Chondrocyte (in vitro differentiated cells): ENCODE measurements around the gene GARIN5A. TPM values are rescaled to one million over a fixed set of nuclear protein-coding genes. Genes with fewer than 3 reads are reported as not detected.

Experiments
- DNase-seq: peaks from one replicate; pipeline ENCODE4 v3.0.0; 2021; ENCODE audit warnings: mixed read lengths, low spot score
- H3K27ac Mint-ChIP-seq: one replicate; pipeline ENCODE4 v1.8.0; 2021; ENCODE audit warnings: mild to moderate bottlenecking, moderate library complexity, mixed read lengths; ENCODE audit not compliant: unreplicated experiment
- H3K27me3 Mint-ChIP-seq: 2 replicates; pipeline ENCODE4 v1.8.0; 2021; ENCODE audit warnings: low read depth, mixed read lengths
- H3K36me3 Mint-ChIP-seq: 2 replicates; pipeline ENCODE4 v1.8.0; 2021; ENCODE audit warnings: low read depth, mixed read lengths
- H3K4me1 Mint-ChIP-seq: 2 replicates; pipeline ENCODE4 v1.8.0; 2021; ENCODE audit warnings: low read depth, mild to moderate bottlenecking, mixed read lengths
- H3K4me3 Mint-ChIP-seq: one replicate; pipeline ENCODE4 v1.8.0; 2021; ENCODE audit warnings: mild to moderate bottlenecking, moderate library complexity, mixed read lengths; ENCODE audit not compliant: unreplicated experiment
- H3K9me3 Mint-ChIP-seq: 2 replicates; pipeline ENCODE4 v1.8.0; 2021; ENCODE audit warnings: low read depth, mixed read lengths
- CTCF ChIP-seq: fragments of 200-600 bp; sonication (generic); IDR thresholded peaks from 2 replicates; pipeline ENCODE4 v1.5.0; 2021; ENCODE audit warnings: antibody characterized with exemption, mild to moderate bottlenecking, moderate library complexity
- total RNA-seq: library from RNA; stranded (reverse); gene quantifications from 3 replicates; pipeline ENCODE4 v1.2.1, GENCODE V29; 2021

GARIN5A gene
- total RNA-seq, 1 donor from 2014 or later = 1.9 TPM

DNA sequence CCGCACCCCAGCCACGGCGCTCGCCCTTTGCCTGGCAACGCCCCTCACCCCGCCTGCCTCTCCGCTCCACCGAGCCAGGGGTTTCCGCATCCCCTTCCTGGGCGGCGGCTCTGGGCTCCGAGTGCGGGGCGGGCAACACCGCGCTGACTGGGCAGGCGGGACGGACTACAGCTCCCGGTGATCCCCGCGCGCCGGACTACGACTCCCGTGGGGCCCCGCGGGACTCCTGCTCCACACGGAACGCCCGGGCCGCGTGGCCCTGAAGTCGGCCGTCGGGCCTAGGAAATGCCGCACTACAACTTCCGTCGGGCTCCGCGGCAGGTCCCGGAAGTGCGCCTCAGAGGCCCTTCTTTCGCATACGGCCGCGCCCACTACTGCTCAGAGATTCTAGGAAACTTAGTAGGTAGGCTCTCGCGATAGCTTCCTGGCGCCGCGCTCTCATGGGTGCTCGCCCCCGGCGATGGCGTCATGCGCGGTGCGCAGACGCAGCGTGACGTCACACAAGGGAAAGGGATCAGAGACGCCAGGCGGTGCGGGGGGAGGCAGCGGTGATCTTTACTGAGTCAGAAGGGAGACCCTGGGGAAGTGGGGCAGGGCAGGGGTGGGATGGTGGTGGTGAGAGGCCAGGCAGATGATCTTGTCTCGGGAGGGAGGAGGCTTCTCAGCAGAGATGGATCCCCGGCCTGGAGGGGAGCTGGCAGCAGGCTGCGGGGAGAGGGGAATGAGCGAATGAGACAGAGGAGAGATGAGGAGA lies 34.6 kb upstream of the GARIN5A start, which contains the start of gene JOSD2:
Gene JOSD2, minus strand, starts transcription at position 123 of the 754 bp plus-strand sequence. CDS start 760 bp downstream, outside the sequence.
- peak within 1 kb of the TSS; percentile 95 for H3K4me3 Mint-ChIP-seq
- no peak for TF ChIP-seq CTCF
- no peaks in the 10 kb centered on the region for H3K9me3 Mint-ChIP-seq
- no peaks in the 10 kb centered on the region for H3K27me3 Mint-ChIP-seq
- peak; percentile 100 for DNase-seq
- H3K27ac Mint-ChIP-seq = peak within 1 kb of the TSS; percentile 99
- peaks cover 25% of the 10 kb centered on the region for H3K4me1 Mint-ChIP-seq
- H3K36me3 Mint-ChIP-seq = peaks cover 1% of the 10 kb centered on the region

GRCh38 chr19:50510700-50511068 lies 34.0 kb upstream of the GARIN5A start:
- Mint-ChIP-seq H3K4me3 (peak overlapping the region; percentile 95), H3K36me3 (peaks cover 1% of the 10 kb centered on the region), H3K27ac (peak overlapping the region; percentile 99), H3K4me1 (peaks cover 25% of the 10 kb centered on the region), H3K27me3 (no peaks in the 10 kb centered on the region), H3K9me3 (no peaks in the 10 kb centered on the region)
- DNase-seq = no peak
- TF ChIP-seq CTCF = no peak

DNA sequence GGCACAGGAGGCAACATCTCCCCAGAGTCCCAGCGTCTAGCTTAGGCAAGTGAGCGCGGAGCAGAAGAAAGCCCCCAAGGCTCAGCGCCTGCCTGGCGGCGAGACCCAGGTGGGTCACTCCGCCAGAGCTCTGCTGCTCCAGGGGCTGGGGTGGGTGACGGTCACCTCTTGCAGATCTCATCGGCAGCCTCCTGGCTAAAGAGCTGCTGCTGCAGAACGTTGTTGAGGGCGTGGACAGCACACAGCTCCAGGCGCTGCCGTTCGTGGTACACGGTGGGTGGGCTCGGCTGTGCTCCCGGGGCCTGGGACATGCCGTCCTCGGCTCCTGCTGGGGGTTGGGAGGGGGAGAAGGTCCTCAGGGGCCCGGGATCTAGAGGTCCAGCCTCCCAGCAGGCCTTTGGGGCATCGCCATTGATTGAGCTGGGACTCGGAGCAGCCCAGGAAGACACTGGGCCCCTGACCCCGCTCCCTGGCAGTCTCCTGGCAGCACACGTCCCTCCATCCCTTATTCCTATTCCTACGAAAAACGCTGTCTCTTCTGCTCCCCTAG lies 33.5 kb upstream of the GARIN5A start:
- Mint-ChIP-seq H3K4me1 (peaks cover 25% of the 10 kb centered on the region), H3K27me3 (no peaks in the 10 kb centered on the region), H3K9me3 (no peaks in the 10 kb centered on the region), H3K4me3 (peak overlapping the region; percentile 95), H3K36me3 (peaks cover 1% of the 10 kb centered on the region), H3K27ac (peak overlapping the region; percentile 99)
- peak; percentile 92 for DNase-seq
- no peak for TF ChIP-seq CTCF

DNA sequence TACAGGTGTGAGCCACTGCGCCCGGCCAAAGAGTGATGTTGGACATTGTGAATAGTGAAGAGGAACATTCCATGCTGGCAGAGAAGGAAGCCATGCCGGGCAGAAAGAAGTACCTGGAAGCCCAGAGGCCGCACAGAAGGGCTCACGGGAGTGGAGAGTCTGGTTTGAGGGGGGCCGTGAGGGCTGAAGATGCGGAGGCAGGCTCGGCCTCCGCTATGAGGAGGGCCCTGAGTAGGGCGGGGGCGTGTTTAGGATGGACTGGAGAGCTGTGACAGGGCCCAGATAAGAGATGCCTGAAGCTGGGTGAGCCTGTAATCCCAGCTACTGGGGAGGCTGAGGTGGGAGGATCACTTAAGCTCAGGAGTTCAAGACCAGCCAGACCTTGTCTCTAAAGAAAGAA lies 32.7 kb upstream of the GARIN5A start:
- Mint-ChIP-seq H3K4me3 (peak overlapping the region; percentile 31), H3K27ac (no peak overlapping the region), H3K9me3 (no peaks in the 10 kb centered on the region), H3K4me1 (peaks cover 25% of the 10 kb centered on the region), H3K27me3 (no peaks in the 10 kb centered on the region), H3K36me3 (peaks cover 1% of the 10 kb centered on the region)
- TF ChIP-seq CTCF = no peak
- peak; percentile 67 for DNase-seq

GRCh38 chr19:50508843-50509190 lies 32.2 kb upstream of the GARIN5A start:
- DNase-seq = peak; percentile 59
- Mint-ChIP-seq H3K27ac (no peak overlapping the region), H3K4me1 (peaks cover 25% of the 10 kb centered on the region), H3K27me3 (no peaks in the 10 kb centered on the region), H3K36me3 (peaks cover 1% of the 10 kb centered on the region), H3K9me3 (no peaks in the 10 kb centered on the region), H3K4me3 (peak overlapping the region; percentile 8)
- no peak for TF ChIP-seq CTCF
